SK-N-SH (cell line): ENCODE measurements around the gene MALRD1. TPM values are rescaled to one million over a fixed set of nuclear protein-coding genes. Genes with fewer than 3 reads are reported as not detected.

ENCODE experiments used
- CTCF ChIA-PET: fragments of 300-600, 350-600 bp; formaldehyde crosslinking; extraction: SDS; loops from one replicate; lab custom pipeline; 2021; lab: Yijun Ruan, JAX
- POLR2A ChIA-PET: fragments of 350-600 bp; sonication (Branson Sonifier 250); formaldehyde crosslinking; extraction: SDS; loops from one replicate; lab custom pipeline; 2020; ENCODE audit warnings: antibody characterized with exemption, inconsistent platforms; lab: Yijun Ruan, JAX
- DNase-seq: peaks from one replicate; pipeline ENCODE4 v3.0.0; 2012
- H2AFZ ChIP-seq: fragments of 200-600 bp; sonication (generic); 2 replicates; pipeline ENCODE4 v1.8.1; 2016; ENCODE audit warnings: antibody characterized with exemption, mild to moderate bottlenecking, low read depth
- H3F3A ChIP-seq: fragments of 200-600 bp; sonication (generic); replicated peaks from 2 replicates; pipeline ENCODE3; 2016; ENCODE audit warnings: antibody characterized with exemption, mild to moderate bottlenecking; ENCODE audit not compliant: insufficient read depth
- H3K27ac ChIP-seq, 2 experiments: fragments of 200-500 bp in 1 of 2; fragments of 200-600 bp in 1 of 2; sonication (Bioruptor generic) in 1 of 2; sonication (generic), shearing (Covaris generic) in 1 of 2; 2 replicates each; pipeline versions ENCODE4 v1.5.1 to v1.6.1; 2014 to 2016; ENCODE audit warnings: low read depth in 2 of 2, inconsistent platforms in 1 of 2, low read length in 1 of 2, mild to moderate bottlenecking in 1 of 2, mixed read lengths in 1 of 2
- H3K27me3 ChIP-seq: fragments of 200-600 bp; sonication (generic), shearing (Covaris generic); 2 replicates; pipeline ENCODE4 v1.6.1; 2016; ENCODE audit warnings: mixed run types; ENCODE audit not compliant: insufficient read depth
- H3K36me3 ChIP-seq, 2 experiments: fragments of 200-500 bp in 1 of 2; fragments of 200-600 bp in 1 of 2; sonication (Bioruptor generic) in 1 of 2; sonication (generic) in 1 of 2; replicated peaks in 1 of 2; 2 replicates each; pipeline versions ENCODE3 to v1.5.1; 2014 to 2016; ENCODE audit warnings: low read length in 1 of 2, mild to moderate bottlenecking in 1 of 2; ENCODE audit not compliant: insufficient read depth in 2 of 2, control insufficient read depth in 1 of 2
- H3K4me1 ChIP-seq, 2 experiments: fragments of 200-500 bp in 1 of 2; fragments of 200-600 bp in 1 of 2; sonication (Bioruptor generic) in 1 of 2; sonication (generic), shearing (Covaris generic) in 1 of 2; 2 replicates each; pipeline versions ENCODE4 v1.5.1 to v1.6.1; 2014 to 2016; ENCODE audit warnings: low read depth in 1 of 2, low read length in 1 of 2, mixed run types in 1 of 2; ENCODE audit not compliant: insufficient read depth in 2 of 2, control insufficient read depth in 1 of 2
- H3K4me2 ChIP-seq: fragments of 200-600 bp; sonication (generic), shearing (Covaris generic); 2 replicates; pipeline ENCODE4 v1.6.1; 2017; ENCODE audit warnings: mixed run types
- H3K4me3 ChIP-seq, 2 experiments: fragments of 200-500 bp in 1 of 2; fragments of 200-600 bp in 1 of 2; sonication (Bioruptor generic) in 1 of 2; sonication (generic), shearing (Covaris generic) in 1 of 2; 2 replicates each; pipeline versions ENCODE4 v1.5.1 to v1.8.1; 2014 to 2016; ENCODE audit warnings: low read depth in 2 of 2, inconsistent platforms in 1 of 2, low read length in 1 of 2, mild to moderate bottlenecking in 1 of 2, mixed read lengths in 1 of 2, moderate library complexity in 1 of 2
- H3K79me2 ChIP-seq: fragments of 200-600 bp; sonication (generic); 2 replicates; pipeline ENCODE4 v1.8.1; 2017; ENCODE audit warnings: mild to moderate bottlenecking; ENCODE audit not compliant: insufficient read depth
- H3K9ac ChIP-seq: fragments of 200-600 bp; sonication (generic); 2 replicates; pipeline ENCODE4 v1.6.1; 2017; ENCODE audit warnings: mixed run types
- H3K9me2 ChIP-seq: fragments of 200-600 bp; sonication (generic); 2 replicates; pipeline ENCODE4 v1.6.1; 2017; ENCODE audit warnings: mixed run types
- H3K9me3 ChIP-seq: fragments of 200-600 bp; sonication (generic); 2 replicates; pipeline ENCODE4 v1.6.1; 2017; ENCODE audit warnings: mixed run types, mild to moderate bottlenecking, moderate library complexity
- H4K20me1 ChIP-seq: fragments of 200-600 bp; sonication (generic); 2 replicates; pipeline ENCODE4 v1.6.1; 2017; ENCODE audit warnings: mild to moderate bottlenecking, mixed run types; ENCODE audit not compliant: insufficient read depth
- CHD2 ChIP-seq: fragments of 150-350 bp; IDR thresholded peaks from 2 replicates; pipeline ENCODE4 v1.6.1; 2018; ENCODE audit warnings: low read length; ENCODE audit not compliant: partially characterized antibody
- FOSL2 ChIP-seq: IDR thresholded peaks from 2 replicates; pipeline ENCODE4 v1.4.0; 2012; ENCODE audit warnings: low read depth, mild to moderate bottlenecking, moderate library complexity, borderline replicate concordance
- FOXJ3 ChIP-seq: sonication (generic); formaldehyde crosslinking; IDR thresholded peaks from 2 replicates; pipeline ENCODE4 v1.5.1; 2020; ENCODE audit warnings: mild to moderate bottlenecking, missing genetic modification reagents
- IRF3 ChIP-seq: fragments of 150-350 bp; IDR thresholded peaks from 2 replicates; pipeline ENCODE4 v1.6.1; 2016; ENCODE audit warnings: mild to moderate bottlenecking, low read depth, low read length
- MAX ChIP-seq: IDR thresholded peaks from 2 replicates; pipeline ENCODE4 v1.4.0; 2012; ENCODE audit warnings: low read depth
- MEF2A ChIP-seq: IDR thresholded peaks from 2 replicates; pipeline ENCODE4 v1.4.0; 2012; ENCODE audit warnings: low read depth, borderline replicate concordance
- NFIC ChIP-seq: IDR thresholded peaks from 2 replicates; pipeline ENCODE4 v1.4.0; 2012; ENCODE audit warnings: borderline replicate concordance
- NRF1 ChIP-seq: IDR thresholded peaks from 2 replicates; pipeline ENCODE4 v1.6.1; 2012; ENCODE audit warnings: low read depth, mild to moderate bottlenecking, low read length
- RCOR1 ChIP-seq: fragments of 150-350 bp; IDR thresholded peaks from 2 replicates; pipeline ENCODE4 v1.6.1; 2017; ENCODE audit warnings: antibody characterized with exemption, low read length
- RXRA ChIP-seq: IDR thresholded peaks from 2 replicates; pipeline ENCODE4 v1.4.0; 2012; ENCODE audit warnings: low read depth, mild to moderate bottlenecking, borderline replicate concordance
- SIN3A ChIP-seq: IDR thresholded peaks from 2 replicates; pipeline ENCODE4 v1.6.1; 2012; ENCODE audit warnings: low read depth, mild to moderate bottlenecking, low read length, moderate library complexity, borderline replicate concordance
- SMC3 ChIP-seq: IDR thresholded peaks from 2 replicates; pipeline ENCODE4 v1.6.1; 2012; ENCODE audit warnings: low read depth, low read length, improper control_type of control experiment
- TAF1 ChIP-seq: IDR thresholded peaks from 2 replicates; pipeline ENCODE4 v1.6.1; 2012; ENCODE audit warnings: low read depth, mild to moderate bottlenecking, low read length, moderate library complexity, borderline replicate concordance
- TCF12 ChIP-seq: IDR thresholded peaks from 2 replicates; pipeline ENCODE4 v1.4.0; 2012
- USF1 ChIP-seq: IDR thresholded peaks from 2 replicates; pipeline ENCODE4 v1.4.0; 2012; ENCODE audit warnings: low read depth, borderline replicate concordance
- WGBS: methylation state at CpG from one replicate; pipeline ENCODE4 v1.1.6; 2017; ENCODE audit warnings: low lambda C conversion rate; 5-methylcytosine and 5-hydroxymethylcytosine counted together
- polyA plus RNA-seq, 3 experiments: library from polyadenylated mRNA; depleted of rRNA; stranded (reverse); fragments of >200 nt; gene quantifications; 2 replicates each; pipeline ENCODE4 v1.2.3, GENCODE V29; 2012

MALRD1 gene
- polyA plus RNA-seq, 1 of the 3 experiments (the other 2 are of a cell fraction), result not detected

- TF ChIP-seq NRF1, result no peak
- no peak for TF ChIP-seq TCF12
- no peak for TF ChIP-seq NFIC
- TF ChIP-seq USF1, result no peak
- no peak for TF ChIP-seq SMC3
- TF ChIP-seq TAF1, result no peak
- no peak for TF ChIP-seq MEF2A
- TF ChIP-seq RXRA, result no peak
- TF ChIP-seq IRF3, result no peak
- TF ChIP-seq FOXJ3 (CRISPR knock-in tag), result no peak
- TF ChIP-seq FOSL2, result no peak
- no peak for TF ChIP-seq RCOR1
- no peak for TF ChIP-seq MAX
- ChIA-PET CTCF (interaction anchor here (1.5 kb wide), 1 partner anchor 13 kb away, joined by 3 read pairs; no protein-coding TSS in a partner anchor), POLR2A (no interaction called here)
- H3K27me3 ChIP-seq, result no peaks in the 10 kb centered on the region
- H3K4me2 ChIP-seq, result no peak overlapping the region
- no peaks in the 10 kb centered on the region for H3K79me2 ChIP-seq
- no peak overlapping the region for H3K27ac ChIP-seq
- no peaks in the 10 kb centered on the region for H3K4me1 ChIP-seq
- H3K36me3 ChIP-seq, result no peaks in the 10 kb centered on the region
- H3K4me3 ChIP-seq, result no peak overlapping the region
- 25% methylated on average over 7 of the region's 7 CpGs for WGBS
- H3K9ac ChIP-seq, result no peak overlapping the region
- H3F3A ChIP-seq, result no peaks in the 10 kb centered on the region
- no peaks in the 10 kb centered on the region for H3K9me2 ChIP-seq
- H2AFZ ChIP-seq, result no peak overlapping the region
- no peaks in the 10 kb centered on the region for H4K20me1 ChIP-seq
- DNase-seq, result no peak
- H3K9me3 ChIP-seq, result no peaks in the 10 kb centered on the region
These were observed 31.3 kb upstream of the MALRD1 start for GRCh38 chr10:19017116-19017890.

GRCh38 chr10:19021162-19021561, 27.4 kb upstream of the MALRD1 start:
- no peak overlapping the region for H2AFZ ChIP-seq
- POLR2A ChIA-PET, result no interaction called here
- no peak overlapping the region for H3K9ac ChIP-seq
- no peaks in the 10 kb centered on the region for H3K4me1 ChIP-seq
- no peaks in the 10 kb centered on the region for H3K79me2 ChIP-seq
- CTCF ChIA-PET, result no interaction called here
- TF ChIP-seq IRF3, result no peak
- TF ChIP-seq USF1, result no peak
- TF ChIP-seq SMC3, result no peak
- TF ChIP-seq FOSL2, result no peak
- TF ChIP-seq SIN3A, result no peak
- TF ChIP-seq CHD2, result no peak
- no peak for TF ChIP-seq TCF12
- no peak for TF ChIP-seq MAX
- no peaks in the 10 kb centered on the region for H3K9me2 ChIP-seq
- H3K4me3 ChIP-seq, result no peak overlapping the region
- WGBS, result 47% methylated on average over 2 of the region's 2 CpGs
- H3K27ac ChIP-seq, result no peak overlapping the region
- H3F3A ChIP-seq, result no peaks in the 10 kb centered on the region
- H3K9me3 ChIP-seq, result no peaks in the 10 kb centered on the region
- H4K20me1 ChIP-seq, result no peaks in the 10 kb centered on the region
- no peak overlapping the region for H3K4me2 ChIP-seq
- no peaks in the 10 kb centered on the region for H3K36me3 ChIP-seq
- no peak for DNase-seq
- H3K27me3 ChIP-seq, result no peaks in the 10 kb centered on the region
